Measurements from ENCODE around the gene C1QTNF9. TPM values are rescaled to one million over a fixed set of nuclear protein-coding genes. Genes with fewer than 3 reads are reported as not detected.

The C1QTNF9 gene
- total RNA-seq, 1 experiment from 2014 or later, result not detected

DNA sequence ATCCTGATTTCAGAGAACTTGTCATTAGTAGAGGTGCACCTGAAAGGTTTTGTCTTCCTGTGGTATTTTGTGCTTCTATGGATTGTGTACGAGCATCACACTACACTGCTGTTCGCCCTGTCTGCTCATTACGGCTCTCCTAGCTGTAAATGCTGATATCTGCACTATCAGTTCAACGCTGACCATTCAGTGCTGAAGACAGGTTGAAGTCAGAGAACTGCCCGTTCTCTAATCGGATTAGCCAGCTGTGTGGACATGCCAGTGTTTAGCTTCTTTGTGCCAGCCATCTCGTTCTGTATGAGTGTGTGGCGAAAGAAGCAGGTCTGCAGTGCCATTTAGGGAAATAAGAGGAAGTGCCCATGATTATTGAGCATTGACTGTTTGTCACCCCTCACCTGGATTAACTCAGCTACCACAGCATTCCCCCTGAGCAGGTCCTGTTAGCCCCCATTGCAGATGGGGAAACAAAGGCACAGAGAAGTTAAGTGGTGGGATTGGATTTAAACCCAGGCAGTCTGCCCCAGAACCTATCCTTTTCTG lies 21.6 kb upstream of the C1QTNF9 start:
- ChIA-PET CTCF (interaction anchor here (1.4 kb wide), 1 partner anchor 16 kb away, joined by 3 read pairs; no protein-coding TSS in a partner anchor), POLR2A (no interaction called here)
- Mint-ChIP-seq H3K27ac (no peak overlapping the region), H3K4me1 (no peaks in the 10 kb centered on the region), H3K27me3 (ENCODE audit: low read depth) (no peaks in the 10 kb centered on the region), H3K36me3 (peaks cover 24% of the 10 kb centered on the region), H3K4me3 (no peak overlapping the region), H3K9me3 (no peaks in the 10 kb centered on the region)
- ATAC-seq (no peak), DNase-seq (ENCODE audit: low spot score) (no peak)
- TF ChIP-seq ZNF396 (CRISPR knock-in tag; IDR thresholded peaks at IDR 0.05; ENCODE audit: borderline replicate concordance) (no peak), FOXK1 (CRISPR knock-in tag; IDR thresholded peaks at IDR 0.05) (no peak), ZSCAN18 (CRISPR knock-in tag; IDR thresholded peaks at IDR 0.05) (no peak), ATF2 (CRISPR knock-in tag; IDR thresholded peaks at IDR 0.05; ENCODE audit: borderline replicate concordance, low read depth) (no peak), ATF3 (CRISPR knock-in tag; conservative IDR thresholded peaks at IDR 0.05) (no peak), PRRX2 (CRISPR knock-in tag; IDR thresholded peaks at IDR 0.05) (no peak), MYBL2 (CRISPR knock-in tag; IDR thresholded peaks at IDR 0.05) (no peak), SP1 (CRISPR knock-in tag; conservative IDR thresholded peaks at IDR 0.05) (no peak), TEAD4 (CRISPR knock-in tag; IDR thresholded peaks at IDR 0.05) (no peak), ESRRA (CRISPR knock-in tag; IDR thresholded peaks at IDR 0.05; ENCODE audit: borderline replicate concordance) (no peak), OVOL2 (CRISPR knock-in tag; IDR thresholded peaks at IDR 0.05; ENCODE audit: borderline replicate concordance) (no peak), ZNF423 (CRISPR knock-in tag; IDR thresholded peaks at IDR 0.05) (no peak), TCF7 (CRISPR knock-in tag; IDR thresholded peaks at IDR 0.05; ENCODE audit: low read depth) (no peak), RORB (CRISPR knock-in tag; IDR thresholded peaks at IDR 0.05) (no peak), NR2C2 (CRISPR knock-in tag; IDR thresholded peaks at IDR 0.05) (no peak)
- TF ChIP-seq, protein P1, sequence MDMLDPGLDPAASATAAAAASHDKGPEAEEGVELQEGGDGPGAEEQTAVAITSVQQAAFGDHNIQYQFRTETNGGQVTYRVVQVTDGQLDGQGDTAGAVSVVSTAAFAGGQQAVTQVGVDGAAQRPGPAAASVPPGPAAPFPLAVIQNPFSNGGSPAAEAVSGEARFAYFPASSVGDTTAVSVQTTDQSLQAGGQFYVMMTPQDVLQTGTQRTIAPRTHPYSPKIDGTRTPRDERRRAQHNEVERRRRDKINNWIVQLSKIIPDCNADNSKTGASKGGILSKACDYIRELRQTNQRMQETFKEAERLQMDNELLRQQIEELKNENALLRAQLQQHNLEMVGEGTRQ (CRISPR knock-in tag; IDR thresholded peaks at IDR 0.05), result no peak
- TF ChIP-seq, protein P2, sequence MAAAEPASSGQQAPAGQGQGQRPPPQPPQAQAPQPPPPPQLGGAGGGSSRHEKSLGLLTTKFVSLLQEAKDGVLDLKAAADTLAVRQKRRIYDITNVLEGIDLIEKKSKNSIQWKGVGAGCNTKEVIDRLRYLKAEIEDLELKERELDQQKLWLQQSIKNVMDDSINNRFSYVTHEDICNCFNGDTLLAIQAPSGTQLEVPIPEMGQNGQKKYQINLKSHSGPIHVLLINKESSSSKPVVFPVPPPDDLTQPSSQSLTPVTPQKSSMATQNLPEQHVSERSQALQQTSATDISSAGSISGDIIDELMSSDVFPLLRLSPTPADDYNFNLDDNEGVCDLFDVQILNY (CRISPR knock-in tag; IDR thresholded peaks at IDR 0.05), result no peak
- TF ChIP-seq, protein P3, sequence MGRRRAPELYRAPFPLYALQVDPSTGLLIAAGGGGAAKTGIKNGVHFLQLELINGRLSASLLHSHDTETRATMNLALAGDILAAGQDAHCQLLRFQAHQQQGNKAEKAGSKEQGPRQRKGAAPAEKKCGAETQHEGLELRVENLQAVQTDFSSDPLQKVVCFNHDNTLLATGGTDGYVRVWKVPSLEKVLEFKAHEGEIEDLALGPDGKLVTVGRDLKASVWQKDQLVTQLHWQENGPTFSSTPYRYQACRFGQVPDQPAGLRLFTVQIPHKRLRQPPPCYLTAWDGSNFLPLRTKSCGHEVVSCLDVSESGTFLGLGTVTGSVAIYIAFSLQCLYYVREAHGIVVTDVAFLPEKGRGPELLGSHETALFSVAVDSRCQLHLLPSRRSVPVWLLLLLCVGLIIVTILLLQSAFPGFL (CRISPR knock-in tag; IDR thresholded peaks at IDR 0.05; ENCODE audit: borderline replicate concordance), result no peak

DNA sequence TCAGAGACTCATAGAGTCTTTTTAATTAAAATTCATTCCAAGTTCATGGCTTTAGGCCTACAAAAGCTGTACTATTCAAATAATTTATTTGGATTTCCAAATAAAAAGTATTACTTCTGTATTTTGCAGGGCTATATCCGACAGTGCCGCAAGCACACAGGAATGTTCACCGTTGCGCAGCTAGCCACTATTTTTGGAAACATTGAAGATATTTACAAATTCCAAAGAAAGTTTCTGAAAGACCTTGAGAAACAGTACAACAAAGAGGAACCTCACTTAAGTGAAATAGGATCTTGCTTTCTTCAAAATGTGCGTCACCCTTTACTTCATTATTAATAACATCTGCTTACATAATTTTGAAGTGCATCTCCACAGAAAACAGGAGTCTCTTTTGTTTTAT lies 20.5 kb upstream of the C1QTNF9 start:
- Mint-ChIP-seq H3K27ac (no peak overlapping the region), H3K36me3 (peaks cover 24% of the 10 kb centered on the region), H3K4me3 (no peak overlapping the region), H3K27me3 (ENCODE audit: low read depth) (no peaks in the 10 kb centered on the region), H3K9me3 (no peaks in the 10 kb centered on the region), H3K4me1 (no peaks in the 10 kb centered on the region)
- DNase-seq (ENCODE audit: low spot score), result no peak
- POLR2A ChIA-PET, result no interaction called here
- CTCF ChIA-PET, result interaction anchor here (1.4 kb wide), 1 partner anchor 18 kb away, joined by 3 read pairs; no protein-coding TSS in a partner anchor
- ATAC-seq, result no peak
- TF ChIP-seq OVOL2 (CRISPR knock-in tag; IDR thresholded peaks at IDR 0.05; ENCODE audit: borderline replicate concordance) (no peak), HMGA2 (CRISPR knock-in tag; IDR thresholded peaks at IDR 0.05) (no peak), ZNF416 (CRISPR knock-in tag; IDR thresholded peaks at IDR 0.05) (no peak), ZNF396 (CRISPR knock-in tag; IDR thresholded peaks at IDR 0.05; ENCODE audit: borderline replicate concordance) (no peak), TP53 (CRISPR knock-in tag; IDR thresholded peaks at IDR 0.05) (no peak), JUN (CRISPR knock-in tag; IDR thresholded peaks at IDR 0.05) (no peak), ATF1 (CRISPR knock-in tag; IDR thresholded peaks at IDR 0.05) (no peak), ZMAT4 (CRISPR knock-in tag; IDR thresholded peaks at IDR 0.05) (no peak), ATF6 (CRISPR knock-in tag; IDR thresholded peaks at IDR 0.05) (no peak)
- TF ChIP-seq, protein P3 (CRISPR knock-in tag; IDR thresholded peaks at IDR 0.05; ENCODE audit: borderline replicate concordance), result no peak

All from WTC11 (cell line).